ENCODE measurements around the gene VWA3B. TPM values are rescaled to one million over a fixed set of nuclear protein-coding genes. Genes with fewer than 3 reads are reported as not detected.

VWA3B gene
- total RNA-seq, 1 donor from 2014 or later = not detected

DNA sequence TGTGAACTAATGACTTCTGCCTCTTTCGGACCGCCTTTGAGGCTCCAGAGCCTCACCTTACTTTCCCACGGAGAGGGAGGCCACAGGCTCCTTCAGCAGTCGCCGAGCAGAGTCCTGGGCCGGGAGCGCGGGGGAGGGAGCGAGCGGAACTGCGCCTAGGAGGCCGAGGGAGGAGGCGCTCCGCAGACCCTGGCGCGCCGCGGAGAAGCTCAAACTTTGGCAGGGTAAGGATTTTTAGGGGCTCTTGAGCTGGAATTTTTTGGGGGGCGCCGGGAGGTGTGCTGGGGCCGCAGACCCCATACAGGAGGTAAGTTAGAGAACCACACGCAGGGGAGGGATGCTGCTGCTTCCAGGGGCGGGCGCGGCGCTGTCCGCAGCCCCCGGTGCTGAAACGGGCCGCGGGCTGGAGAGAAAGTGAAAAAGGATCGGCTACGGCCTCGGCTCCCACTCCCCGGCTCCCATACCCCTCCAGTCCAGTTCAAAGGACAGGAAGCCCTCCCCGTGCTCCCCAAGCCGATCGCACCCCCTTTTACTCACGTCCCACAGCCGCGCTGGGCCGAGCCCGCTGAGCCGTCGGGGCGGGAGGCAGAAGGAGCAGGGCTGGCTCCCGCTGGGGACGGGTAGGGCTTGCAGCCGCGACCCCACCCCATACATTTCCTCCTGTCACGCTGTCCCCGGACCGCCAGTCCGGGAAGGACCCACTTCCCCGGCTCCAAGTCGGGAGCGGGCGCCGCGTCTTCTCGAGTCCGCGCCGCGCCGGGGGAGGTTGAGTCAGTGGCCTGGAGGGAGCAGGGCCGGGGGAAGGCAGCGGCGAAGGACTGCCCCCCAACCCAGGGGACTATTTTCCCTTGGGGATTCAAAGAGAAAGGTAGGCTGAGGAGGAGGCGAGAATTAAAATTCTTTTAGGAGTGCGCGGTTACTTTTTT is 259.6 kb downstream of the VWA3B start, which contains the start of gene CNGA3:
Gene CNGA3 (plus strand): TSS at position 146 of the 926 bp plus-strand sequence. CDS start 23,520 bp downstream, outside the sequence.
- ATAC-seq (peak; percentile 45), DNase-seq (peak; percentile 47)
- intact Hi-C loops (cut with micrococcal nuclease) = no loop called here

DNA sequence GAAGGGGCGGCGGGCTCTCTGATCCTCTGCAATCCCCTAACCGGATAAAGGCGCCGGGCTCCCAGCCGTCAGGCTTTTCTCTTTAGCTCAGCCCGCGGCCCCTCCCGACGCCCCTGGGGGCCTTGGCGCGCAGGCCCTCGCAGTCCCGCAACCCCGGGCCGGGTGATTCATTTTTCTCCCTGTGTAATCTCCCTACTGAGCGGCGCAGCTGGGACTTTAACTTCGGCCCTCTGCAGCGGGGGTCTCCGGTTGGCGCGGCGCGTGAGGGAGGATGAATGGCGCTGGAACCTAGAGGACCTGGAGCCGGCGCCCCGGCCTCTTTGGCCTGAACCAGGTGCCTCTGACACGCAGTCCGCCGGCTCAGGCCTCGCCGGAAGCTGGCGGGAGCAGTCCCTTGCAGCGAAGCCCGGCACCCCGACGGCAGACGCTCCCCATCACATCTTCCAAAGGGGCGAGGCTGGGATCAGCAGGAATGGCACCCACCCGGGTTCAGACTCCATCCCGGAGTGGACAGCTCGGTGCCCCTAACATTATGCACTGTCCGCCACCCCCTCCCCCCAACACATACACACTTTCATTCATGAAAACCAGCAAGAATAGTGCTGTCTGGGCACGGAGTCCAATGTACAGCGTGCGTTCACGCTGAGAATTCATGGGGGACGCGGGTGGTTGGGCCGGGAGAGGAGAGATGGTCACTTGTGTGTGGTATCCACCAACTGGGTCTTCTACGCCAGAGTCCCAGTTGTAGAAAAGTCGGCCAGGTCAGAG is 260.5 kb downstream of the VWA3B start:
- intact Hi-C loops (cut with micrococcal nuclease) = no loop called here
- ATAC-seq = no peak
- DNase-seq = no peak

DNA sequence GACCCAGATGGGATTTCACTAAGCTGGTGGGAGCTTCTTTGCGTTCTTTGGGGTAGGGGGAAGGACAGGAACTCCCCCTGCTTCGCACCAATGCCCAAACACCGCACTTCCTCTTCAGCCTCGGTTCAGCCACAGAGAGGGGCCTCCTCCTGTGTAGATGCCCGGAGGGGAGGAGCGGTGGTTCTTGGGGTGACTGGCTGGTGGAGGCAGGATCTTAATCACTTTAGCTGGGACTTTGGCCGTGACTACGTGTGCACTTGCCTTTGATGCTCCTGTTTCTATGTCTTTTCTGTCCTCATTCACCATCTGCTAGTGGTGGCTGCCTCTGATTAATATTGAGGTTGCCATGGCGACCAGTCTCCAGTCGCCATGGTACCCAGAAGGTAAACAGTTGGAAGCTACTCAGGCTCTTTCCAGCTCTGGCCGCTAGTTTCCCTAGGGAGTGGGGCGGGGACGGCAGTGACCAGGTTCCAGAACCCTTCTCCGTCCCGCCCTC is 261.1 kb downstream of the VWA3B start:
- ATAC-seq (no peak), DNase-seq (no peak)
- intact Hi-C loops (cut with micrococcal nuclease) = no loop called here

DNA sequence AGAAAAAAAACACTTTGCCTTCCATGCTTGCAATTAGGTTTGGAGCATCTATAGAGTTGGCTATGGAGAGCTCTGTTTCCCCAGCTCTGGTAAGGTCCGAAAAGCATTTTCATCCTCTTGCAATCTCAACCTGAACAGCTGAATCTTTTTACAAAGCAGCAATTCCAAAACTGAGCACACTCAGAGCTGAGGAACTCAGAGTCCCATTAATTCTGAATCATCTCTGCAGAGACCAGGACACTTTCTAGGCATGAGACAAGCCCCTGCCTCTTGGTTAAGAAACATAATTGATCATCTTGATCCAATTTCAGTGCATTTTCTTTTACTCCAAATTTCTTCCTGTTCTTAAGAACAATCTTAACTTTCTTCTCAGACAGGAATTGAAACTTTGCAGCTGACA is 263.4 kb downstream of the VWA3B start:
- ATAC-seq (no peak), DNase-seq (no peak)
- intact Hi-C loops (cut with micrococcal nuclease) = no loop called here

DNA sequence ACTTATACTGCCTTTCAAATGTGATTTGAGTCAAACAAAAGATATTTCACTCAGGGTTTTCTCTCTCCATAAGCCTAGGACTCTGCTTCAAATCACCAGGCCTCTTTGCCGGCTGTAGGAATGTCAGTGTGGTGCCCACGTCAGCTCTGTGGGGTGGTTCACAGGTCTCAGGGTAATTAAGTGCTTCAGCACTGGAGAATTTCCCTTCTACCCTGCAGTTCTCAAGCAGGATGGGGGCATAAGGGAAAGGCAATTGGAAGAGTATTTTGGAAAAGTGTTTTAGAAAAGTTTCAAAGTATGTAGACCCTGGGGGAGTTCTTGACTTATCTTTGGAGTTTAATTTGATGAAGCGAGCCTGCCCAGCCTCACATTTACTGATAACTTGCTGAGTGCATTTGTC is 268.9 kb downstream of the VWA3B start:
- intact Hi-C loops (cut with micrococcal nuclease) = no loop called here
- DNase-seq (no peak), ATAC-seq (no peak)

DNA sequence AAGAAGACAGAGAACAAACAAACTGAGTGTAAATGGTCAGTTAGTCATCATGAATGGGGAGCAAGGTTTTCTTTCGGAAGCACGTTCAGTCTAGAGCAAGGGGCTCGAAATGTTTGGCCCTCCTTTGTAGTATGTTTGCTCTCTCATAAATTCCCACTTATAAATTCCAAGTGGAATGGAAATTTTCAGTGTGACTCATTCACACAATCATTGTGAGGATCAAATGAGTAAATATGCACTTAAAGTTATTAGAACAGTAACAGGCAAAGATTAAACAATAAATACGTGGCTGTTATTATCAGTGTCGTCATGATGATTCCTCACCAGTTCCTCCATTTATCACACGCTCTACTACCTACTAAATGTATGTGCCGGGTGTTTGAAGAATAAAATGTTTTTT is 269.8 kb downstream of the VWA3B start:
- ATAC-seq (no peak), DNase-seq (no peak)
- intact Hi-C loops (cut with micrococcal nuclease) = no loop called here

DNA sequence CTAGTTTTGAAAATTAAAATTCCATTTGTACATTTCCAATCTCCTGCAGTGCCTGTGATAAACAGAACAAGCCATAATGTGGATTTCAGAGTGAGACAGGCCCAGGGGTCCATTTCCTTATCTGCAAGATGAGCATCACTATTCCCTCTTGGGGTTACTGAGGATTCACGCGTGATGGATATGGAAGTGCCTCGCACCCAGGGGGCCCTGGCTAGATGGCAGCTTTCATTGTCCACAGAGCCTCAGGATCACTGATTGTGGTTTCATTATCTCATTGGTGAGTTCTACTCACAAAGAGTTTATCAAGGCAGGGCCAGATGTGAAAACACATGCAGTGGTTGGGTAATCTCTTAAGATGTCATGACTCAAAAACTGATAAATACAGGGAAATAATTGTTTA is 270.9 kb downstream of the VWA3B start:
- DNase-seq = no peak
- ATAC-seq = no peak
- intact Hi-C loops (cut with micrococcal nuclease) = no loop called here

DNA sequence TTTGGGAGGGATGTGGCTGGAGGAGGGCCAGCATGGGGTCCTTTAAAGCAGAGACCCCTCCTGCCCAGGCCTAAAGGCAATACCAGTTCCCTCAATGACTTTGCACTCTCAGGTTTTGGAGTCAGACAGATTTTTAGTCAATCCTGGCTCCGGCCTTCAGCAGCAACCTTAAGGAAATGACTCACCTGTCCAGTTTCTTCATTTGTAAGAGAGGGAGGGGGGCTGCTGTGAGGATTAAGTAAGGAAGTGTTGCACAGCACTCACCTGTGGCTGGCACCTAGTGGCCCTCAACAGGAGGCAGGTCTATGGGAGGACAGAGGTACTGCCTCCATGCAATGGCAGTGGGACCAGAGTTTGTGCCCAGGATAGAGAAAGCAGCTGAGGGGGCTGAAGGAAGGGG is 273.0 kb downstream of the VWA3B start:
- DNase-seq = no peak
- intact Hi-C loops (cut with micrococcal nuclease) = no loop called here
- no peak for ATAC-seq

Other genes with a start within 250 kb of the VWA3B start
- 29.0 TPM for gene TMEM131, start 91.2 kb upstream of the VWA3B start, total RNA-seq